NK-92 (cell line): ENCODE data around the gene PLD1.

Experiments used
- DNase-seq: peaks from one replicate; lab custom pipeline; 2025; ENCODE audit not compliant: unreplicated experiment; lab: John Stamatoyannopoulos, UW

The PLD1 gene

DNA sequence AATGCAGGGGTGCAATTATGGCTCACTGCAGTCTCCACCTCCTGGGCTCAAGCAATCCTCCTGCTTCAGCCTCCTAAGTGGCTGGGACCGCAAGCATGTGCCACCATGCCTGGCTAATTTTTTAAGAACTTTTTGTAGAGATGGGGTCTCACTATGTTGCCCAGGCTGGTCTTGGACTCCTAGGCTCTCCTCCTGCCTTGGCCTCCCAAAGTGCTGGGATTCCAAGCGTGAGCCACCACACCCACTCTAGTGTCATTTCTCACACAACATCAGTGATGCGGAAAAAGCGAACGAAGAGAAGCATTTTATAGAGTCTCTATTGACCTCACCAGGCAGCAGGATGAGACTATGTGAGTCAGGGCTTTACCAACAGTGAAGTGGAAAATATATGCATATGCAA lies 137.7 kb downstream of the PLD1 start:
- no peak for DNase-seq

DNA sequence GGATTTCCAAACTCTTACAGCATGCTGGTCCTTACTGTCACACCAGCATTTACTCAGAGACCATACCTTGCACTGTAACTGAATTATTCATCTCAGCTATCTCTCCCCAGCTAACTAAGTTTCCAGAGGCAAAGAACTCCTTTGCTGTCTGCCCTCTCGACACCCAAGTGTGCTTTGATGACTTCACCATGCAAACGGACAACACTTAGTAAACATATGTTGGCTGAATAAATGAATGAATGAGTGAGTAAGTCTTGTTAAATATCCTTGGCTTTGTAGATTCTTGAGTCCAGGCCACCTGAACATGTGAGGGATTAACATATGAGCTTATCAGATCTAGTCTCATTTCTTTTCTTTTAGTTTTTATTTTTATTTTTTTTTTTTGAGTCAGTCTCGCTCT lies 138.2 kb downstream of the PLD1 start:
- DNase-seq, result no peak

DNA sequence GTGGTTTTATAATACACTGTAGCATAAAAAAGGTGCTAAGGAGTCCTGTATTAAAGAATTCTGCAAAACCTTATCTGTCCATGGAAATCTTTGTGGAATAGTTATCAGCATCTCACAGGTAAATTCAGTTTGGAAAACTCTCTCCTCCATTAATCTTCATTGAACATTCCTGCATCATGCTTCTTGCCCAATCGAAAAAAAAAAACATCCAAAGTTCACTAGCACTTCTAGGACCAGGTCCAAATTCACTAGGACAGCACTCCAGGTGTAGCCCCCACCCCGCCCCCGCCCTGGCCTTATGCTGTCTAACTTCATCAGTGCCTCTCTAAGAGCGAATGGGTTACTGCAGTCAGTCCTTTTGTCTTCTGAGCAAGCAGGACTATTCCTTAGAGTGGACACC lies 138.6 kb downstream of the PLD1 start:
- no peak for DNase-seq

DNA sequence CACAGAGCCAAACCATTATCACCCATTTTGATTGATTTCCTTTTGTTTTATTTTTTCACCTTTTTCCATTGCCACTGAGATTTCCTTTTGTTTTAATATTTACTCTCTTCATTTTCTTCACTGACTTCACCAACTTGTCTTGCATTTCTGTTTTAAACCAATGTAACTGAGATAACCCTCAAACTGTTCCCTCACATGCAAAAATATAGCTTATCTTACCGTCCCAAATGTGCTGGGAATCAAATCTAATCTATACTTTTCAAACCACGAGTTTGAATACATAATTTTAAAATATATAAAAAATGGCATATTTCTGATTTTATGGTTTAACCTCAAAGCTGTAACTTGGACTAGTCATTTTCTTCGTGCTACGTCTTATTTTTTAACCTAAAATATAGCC lies 143.8 kb downstream of the PLD1 start:
- DNase-seq, result no peak

DNA sequence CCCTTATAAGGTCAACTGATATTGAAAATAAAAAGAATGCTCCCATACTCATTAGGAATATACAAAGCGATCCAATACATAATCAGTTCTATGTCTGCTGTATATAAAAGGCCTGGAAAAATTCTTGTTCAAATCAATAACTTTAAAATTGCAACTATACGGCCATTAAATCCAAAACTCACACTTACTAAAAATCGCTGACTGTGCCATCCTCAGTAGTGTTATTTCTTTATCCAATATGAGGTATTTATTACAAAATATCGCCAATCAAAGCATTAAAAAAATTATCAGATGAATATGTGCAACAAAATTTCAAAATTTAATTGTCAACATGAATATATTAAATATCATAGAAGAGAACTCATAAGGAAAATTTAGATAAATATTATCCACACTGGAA lies 146.5 kb downstream of the PLD1 start:
- DNase-seq, result no peak

DNA sequence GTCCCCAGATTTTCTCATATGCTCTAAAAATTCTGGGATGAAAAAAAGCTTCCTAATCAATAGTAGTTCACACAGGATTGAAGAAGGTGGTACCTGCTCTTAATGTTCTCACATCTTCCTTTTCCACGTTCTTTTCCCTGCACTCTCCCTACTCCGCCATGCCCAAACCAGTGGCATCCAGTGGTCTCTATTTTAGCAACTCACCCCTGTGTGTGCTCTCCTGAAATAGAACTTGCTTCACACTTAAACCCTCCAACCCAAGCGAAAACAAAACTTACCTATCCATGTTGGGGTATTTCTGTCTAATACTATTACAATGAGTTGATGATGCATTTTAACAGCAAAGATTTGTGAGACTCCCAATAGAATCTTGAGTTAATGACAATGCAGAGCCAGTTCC lies 148.8 kb downstream of the PLD1 start:
- DNase-seq, result no peak

DNA sequence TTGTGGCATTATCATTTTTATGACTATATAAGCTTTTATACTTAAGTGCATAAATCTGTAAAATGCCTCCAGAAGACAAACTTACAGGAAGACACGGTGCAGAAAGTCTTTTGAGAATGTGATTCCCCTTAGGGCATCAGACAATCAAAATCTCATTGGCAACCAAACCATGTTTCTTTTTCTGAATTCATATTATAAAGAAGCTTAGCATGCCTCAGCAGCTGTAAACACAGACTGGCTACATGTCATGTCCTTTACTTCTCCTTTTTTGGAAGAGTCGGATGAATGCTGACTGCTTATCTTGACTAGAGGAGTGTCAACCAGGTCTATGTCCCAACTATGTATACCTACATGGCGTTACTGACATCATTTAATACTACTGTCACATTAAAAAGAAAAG lies 150.1 kb downstream of the PLD1 start:
- DNase-seq, result no peak

DNA sequence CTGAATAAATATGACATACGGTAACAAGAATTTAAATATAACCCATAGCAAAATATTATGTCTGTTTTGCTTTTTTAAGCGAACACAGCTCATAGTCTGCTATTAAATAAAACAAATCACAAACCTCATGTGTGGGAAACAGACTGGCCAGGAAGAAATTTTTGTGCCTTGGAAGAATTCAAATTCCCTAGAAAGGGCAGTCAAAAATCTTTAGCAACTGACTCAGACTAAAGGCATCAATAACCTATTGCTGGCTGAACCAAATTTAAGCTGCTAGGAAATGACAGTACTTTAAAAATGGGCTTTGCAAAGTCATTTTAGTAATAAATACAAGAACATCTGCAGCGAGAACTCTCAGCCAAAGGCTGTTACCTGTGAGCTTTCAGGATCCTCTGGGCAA lies 151.4 kb downstream of the PLD1 start:
- DNase-seq, result no peak

DNA sequence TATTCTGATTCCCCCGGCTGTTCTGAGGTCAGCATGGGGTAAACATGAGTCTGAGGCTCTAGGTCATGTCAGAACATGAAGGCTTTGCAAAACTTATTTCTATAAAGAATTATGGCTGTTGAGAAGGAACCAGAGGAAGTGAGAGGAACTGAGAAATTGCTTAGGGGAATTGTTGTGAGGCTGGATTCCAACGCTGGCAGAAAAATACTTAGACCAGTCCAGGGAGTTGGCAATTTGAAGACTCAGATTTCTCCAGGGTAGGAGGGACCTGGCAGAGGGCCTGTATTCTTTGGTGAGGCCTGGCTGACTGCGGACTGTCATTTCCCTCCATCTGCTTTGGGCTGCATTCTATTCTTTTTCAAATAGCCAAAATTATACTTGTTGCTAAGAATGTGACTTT lies 155.5 kb downstream of the PLD1 start:
- DNase-seq, result no peak

DNA sequence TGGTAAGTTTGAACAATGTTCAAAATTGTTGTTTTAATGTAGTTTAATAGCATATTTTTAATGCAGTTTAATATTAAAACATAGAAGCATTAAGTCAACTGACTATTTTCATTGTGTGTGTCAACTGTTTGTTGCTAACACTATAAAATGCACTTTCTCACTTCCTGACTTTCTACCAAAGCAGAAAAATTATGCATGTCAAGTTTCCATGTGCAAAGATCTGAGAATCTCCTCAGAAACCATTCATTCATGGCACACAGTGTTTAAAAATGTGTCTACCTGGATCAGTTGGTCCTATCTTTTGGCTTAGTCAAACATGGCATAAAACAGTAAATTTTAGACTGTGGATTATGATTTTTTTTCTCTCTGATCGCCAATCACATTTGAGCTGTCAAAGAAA lies 156.0 kb downstream of the PLD1 start:
- DNase-seq, result no peak

DNA sequence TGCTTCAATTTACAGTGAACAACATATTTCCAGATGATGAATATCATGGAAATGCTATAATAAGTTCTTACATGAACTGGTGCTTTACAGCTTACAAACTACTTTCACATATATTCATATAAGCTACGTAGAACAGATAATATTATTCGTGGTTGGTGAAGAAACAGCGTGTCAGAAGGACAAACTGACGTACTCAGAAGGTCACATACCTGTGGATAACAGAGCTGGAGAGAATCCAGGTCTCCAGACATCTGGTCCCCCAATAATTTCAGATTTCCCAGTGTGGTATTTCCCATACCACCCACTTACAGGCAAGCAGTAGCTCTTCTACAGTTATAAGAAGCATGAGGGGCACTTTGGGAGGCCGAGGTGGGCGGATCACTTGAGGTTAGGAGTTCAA lies 156.6 kb downstream of the PLD1 start:
- DNase-seq, result no peak

DNA sequence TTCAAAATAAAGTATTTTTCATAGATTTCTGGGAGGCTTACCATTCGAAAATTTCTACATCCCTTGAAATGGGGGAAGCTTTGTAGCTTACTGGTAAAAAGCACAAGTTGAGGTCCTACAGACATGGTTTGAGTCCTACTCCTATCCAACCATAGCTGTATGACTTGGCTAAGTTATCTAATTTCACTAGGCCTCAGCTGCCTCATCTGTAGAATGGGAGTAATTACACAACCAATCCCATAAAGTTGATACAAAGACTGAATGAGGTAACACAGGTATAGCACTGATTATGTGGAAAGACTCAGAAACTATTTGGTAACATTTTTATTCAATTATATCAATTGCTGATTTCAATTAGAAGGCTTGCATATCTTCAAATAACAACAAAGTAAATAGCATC lies 157.4 kb downstream of the PLD1 start:
- no peak for DNase-seq

DNA sequence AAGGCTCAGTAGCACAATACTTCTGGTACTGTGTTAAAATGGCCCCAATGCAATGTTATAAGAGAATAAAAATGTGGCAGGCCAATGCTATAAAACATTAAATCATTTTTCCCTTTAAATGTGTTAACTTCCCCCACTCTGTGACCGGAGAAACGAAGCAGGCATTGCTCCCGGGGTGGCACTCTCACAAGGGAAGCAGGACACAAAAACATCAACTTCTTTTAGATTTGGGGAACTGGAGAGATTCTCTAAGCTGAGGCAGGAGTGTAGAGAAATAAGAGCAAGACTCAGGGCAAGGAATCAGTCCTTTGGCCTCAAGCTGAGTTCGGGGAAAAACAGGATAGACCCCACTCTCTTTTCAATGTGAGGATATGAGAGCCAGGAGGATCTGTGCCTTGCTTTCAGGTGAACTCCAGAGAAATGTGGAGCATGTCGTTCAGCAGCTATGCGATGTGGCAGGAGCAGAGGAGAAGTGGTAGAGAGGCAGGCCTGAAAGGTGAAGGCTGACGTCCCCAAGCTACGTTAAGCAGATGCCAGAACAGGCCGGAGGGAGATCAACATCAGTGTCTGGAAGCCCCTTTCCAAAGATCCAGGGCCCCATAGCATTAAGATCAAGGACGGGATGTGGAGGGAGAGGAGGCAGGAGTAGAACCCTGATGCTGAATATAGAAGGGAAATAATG lies 160.2 kb downstream of the PLD1 start:
- no peak for DNase-seq

DNA sequence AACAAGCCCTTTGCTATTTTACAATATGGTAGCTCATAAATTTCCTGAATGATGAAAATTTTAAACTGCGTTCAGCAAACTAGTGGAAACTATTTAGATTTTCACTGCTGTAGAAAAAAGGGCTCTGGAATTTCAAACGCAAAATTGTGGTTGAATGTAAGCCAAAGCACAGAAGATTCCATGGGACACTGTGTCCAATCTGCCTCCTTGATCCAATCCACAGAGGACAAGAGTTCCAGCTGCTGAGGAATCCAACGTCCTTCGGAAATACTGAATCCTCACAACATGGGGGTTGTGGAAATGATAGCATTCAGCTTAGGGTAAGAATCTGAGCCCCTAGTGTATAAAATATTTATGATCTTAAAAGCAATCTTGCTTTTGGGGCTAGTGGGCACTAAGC lies 161.0 kb downstream of the PLD1 start:
- DNase-seq, result no peak

DNA sequence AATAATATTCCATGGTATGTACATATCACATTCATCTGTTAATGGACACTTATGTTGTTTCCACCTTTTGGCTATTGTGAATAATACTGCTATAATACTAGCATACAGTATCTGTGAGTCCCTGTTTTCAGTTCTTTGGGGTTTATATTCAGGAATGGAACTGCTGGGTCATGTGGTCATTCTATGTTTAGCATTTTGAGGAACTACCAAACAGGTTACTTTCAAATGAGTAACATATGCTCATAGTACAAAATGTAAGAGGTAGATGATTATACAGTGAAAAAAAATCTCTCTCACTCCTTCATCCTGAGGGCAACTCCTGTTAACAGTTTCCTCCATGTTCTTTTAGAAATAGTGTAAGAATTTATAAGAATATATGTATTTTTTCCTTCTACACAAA lies 162.2 kb downstream of the PLD1 start:
- no peak for DNase-seq

DNA sequence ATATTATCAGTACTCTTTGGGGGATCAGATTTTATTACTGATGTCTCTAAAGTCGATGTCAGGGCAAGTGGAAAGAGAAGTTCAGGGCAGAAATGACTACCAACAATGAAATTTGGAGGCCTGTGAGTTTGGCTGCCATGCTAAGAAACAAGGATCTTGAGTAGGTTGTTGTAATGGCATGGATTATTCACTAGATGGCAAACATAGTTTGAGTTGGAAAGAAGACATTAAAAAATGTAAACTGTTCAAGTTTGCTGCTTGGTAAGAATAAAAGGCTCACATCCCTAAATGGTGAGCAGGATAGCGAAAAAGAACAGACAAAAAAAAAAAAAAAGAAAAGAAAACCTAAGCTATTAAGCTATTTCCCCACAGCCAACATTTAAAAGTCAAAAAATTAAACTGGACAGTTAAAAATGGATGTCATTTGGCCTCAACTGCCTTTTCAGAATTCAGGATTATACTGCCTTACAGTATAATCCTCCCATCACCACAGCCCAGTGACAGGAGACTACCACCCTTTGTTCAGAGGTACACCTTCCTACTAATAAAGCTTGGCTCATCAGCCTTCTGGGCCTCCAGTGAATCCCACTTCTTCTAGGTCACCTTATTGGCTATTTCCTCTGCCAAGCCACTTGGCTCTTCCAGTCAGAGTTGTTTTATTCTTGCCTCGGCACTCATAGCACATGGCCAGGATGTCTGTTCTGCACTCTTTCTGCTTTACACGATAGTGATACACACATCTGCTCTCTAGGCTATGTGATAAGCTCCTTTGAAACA lies 163.7 kb downstream of the PLD1 start:
- no peak for DNase-seq

DNA sequence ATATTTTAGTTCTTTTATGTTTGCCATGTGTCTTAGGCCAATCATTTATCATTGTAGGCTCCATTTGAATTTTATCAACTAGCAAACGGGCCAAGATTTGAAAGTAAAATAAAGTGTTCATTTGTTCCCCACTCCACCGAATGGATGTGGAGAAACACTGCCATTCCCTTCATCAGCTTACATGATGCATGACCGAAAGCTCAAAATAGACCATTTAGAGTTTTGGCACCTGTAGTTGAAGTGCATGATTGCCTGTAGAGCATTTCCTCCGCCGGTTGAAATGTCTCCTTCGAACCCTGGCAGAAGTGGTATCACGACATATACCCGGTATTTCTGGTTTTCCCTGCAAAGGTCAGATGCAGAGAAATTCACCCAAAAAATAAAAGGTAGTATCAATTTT lies 165.6 kb downstream of the PLD1 start:
- DNase-seq, result no peak

DNA sequence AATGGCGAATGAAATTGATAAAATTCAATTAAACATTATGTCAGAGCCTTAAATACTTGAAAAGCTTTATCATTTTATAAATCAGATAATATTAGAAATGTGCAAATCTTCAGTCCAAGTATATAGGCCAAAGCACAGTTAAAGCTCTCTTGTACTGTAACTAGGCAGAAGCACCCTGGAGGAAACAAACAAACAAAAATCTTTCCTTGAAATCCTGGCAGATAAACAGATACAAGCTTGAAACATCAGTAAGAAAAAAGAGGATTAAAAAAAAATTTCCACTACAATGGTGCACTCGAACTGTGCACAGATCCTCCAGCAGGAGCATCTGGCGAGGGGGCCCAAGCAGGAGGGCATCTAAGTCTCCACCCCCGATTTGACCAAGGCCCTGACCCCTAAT lies 166.6 kb downstream of the PLD1 start:
- no peak for DNase-seq

DNA sequence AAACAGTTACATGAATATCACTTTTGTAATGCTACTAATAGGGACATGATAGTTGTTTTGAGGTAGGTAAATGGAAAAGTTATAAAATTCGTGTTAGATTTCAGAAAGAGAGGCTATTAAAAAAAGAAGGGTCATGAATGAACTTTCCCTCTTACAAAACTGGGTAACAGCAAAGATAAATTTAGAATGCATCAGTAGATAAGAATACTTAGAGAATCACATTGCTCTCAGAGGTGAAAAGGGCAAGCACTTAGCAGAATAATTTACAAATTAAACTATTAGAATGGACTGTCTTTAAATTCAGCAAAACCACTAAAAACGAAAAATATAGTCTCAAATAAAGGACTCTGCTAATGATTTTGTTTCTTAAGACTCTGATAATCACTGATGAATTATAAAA lies 167.2 kb downstream of the PLD1 start:
- DNase-seq, result no peak

DNA sequence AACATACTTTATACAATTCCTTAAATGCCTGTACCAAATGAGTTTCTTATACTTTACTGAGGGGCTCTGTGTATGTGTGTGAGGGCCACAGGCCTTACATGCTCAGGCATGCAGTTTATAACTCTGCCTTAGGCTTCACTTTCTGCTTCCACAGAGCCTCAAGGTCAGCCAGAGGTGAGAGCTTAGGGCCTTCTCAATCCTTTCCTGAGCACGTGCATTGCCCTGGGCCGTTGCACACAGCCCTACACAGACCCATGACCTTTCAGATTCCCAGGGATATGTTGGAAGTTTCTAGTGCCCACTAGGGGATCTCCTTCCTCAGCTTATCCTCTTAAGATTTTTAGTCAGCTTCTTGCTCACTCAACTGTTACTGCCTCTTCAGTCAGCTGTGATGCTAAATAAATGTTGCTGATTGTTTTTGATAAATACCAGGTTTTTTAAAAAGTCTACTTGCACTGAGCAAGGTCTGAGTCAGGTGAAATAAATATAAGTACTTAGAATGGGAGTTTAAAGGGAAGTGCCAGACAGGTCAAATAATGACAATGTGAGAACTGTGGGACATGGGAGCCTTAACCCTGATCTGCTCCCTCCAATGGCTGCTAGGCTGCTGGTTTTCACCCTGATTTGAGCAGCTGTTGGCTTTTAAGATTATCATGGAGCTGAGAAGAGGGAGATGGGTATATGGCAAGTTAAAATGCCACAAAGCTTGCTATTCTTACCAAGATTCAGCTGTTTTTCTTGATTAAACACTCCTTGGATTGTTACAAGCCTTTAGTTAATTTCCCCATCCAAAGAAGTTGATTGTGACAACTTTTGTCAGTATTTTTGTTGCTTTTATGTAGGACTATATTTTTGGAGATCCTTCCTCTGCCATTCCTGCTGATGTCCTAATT lies 169.5 kb downstream of the PLD1 start:
- DNase-seq, result no peak

DNA sequence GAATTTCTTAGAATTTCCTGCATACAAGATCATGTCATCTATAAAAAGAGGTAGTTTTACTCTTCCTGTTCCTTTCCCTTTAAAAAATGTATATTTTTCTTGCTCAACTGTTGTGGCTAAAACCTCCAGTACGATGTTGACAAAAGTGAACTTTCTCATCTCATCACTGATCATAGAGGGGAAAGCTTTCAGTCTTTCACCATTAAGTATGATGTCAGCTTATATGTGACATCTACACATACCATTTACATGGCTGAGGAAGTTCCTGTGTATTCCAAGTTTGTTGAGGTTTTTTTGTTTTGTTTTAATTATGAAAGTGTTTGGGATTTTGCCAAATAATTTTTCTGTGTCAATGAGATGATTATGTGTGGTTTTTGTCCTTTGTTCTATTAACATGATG lies 173.6 kb downstream of the PLD1 start:
- no peak for DNase-seq

DNA sequence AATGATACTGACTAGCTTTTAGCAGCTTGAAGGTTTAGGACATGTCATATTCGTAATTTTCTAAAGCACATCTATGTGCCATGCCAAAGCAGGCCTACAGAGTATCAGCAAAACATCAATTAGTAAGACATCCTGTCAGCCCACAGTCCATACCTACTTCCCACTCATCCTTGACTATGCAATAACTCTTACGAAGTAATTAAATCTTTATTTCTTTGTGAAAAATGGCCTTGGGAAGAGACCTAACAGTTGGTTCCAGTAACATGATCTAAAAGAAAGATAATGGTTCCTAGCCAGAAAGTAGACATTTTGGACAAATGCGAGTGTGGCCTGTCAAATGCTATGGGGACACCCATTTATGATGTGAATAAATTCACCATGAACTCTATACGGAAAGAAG lies 177.5 kb downstream of the PLD1 start:
- no peak for DNase-seq
